GM12891 (cell line): ENCODE measurements around the gene PDCL2.

ENCODE experiments used
- POLR2A ChIP-seq: IDR thresholded peaks from 2 replicates; pipeline ENCODE4 v1.6.1; 2011; ENCODE audit warnings: low read depth, low read length, control low read depth
- POLR2AphosphoS5 ChIP-seq: IDR thresholded peaks from 2 replicates; pipeline ENCODE4 v1.6.1; 2011; ENCODE audit warnings: low read depth, low read length, control low read depth
- TAF1 ChIP-seq: IDR thresholded peaks from 2 replicates; pipeline ENCODE4 v1.6.1; 2011; ENCODE audit warnings: low read depth, low read length, control low read depth

GRCh38 chr4:55609393-55609866, 17.4 kb upstream of the PDCL2 start:
- TF ChIP-seq POLR2A: no peak
- TF ChIP-seq TAF1: no peak
- TF ChIP-seq POLR2AphosphoS5: no peak
